Glutamatergic neuron (in vitro differentiated cells): ENCODE measurements around the gene PRL. TPM values are rescaled to one million over a fixed set of nuclear protein-coding genes. Genes with fewer than 3 reads are reported as not detected.

ENCODE experiments used
- DNase-seq: peaks from one replicate; pipeline ENCODE4 v3.0.0; 2022
- H3K27ac Mint-ChIP-seq: one replicate; pipeline ENCODE4 v1.8.0; 2020; ENCODE audit warnings: mild to moderate bottlenecking, mixed read lengths, inconsistent platforms; ENCODE audit not compliant: unreplicated experiment
- H3K27me3 Mint-ChIP-seq: one replicate; pipeline ENCODE4 v1.8.0; 2020; ENCODE audit warnings: mild to moderate bottlenecking, moderate library complexity, mixed read lengths, inconsistent platforms; ENCODE audit not compliant: unreplicated experiment
- H3K36me3 Mint-ChIP-seq: one replicate; pipeline ENCODE4 v1.8.0; 2020; ENCODE audit warnings: mild to moderate bottlenecking, mixed read lengths, inconsistent platforms; ENCODE audit not compliant: unreplicated experiment
- H3K4me1 Mint-ChIP-seq: one replicate; pipeline ENCODE4 v1.8.0; 2020; ENCODE audit warnings: mild to moderate bottlenecking, low read depth, mixed read lengths, inconsistent platforms; ENCODE audit not compliant: unreplicated experiment
- H3K4me3 Mint-ChIP-seq: one replicate; pipeline ENCODE4 v1.8.0; 2020; ENCODE audit warnings: mild to moderate bottlenecking, mixed read lengths, inconsistent platforms; ENCODE audit not compliant: unreplicated experiment
- H3K9me3 Mint-ChIP-seq: one replicate; pipeline ENCODE4 v1.8.0; 2020; ENCODE audit warnings: mild to moderate bottlenecking, moderate library complexity, mixed read lengths, inconsistent platforms; ENCODE audit not compliant: unreplicated experiment
- total RNA-seq: library from RNA; stranded (reverse); fragmentation: NEBNext Ultra II Directional; extraction: Animal tissue kit (Norgen Biotek cat#: 25700); gene quantifications from one replicate; pipeline ENCODE4 v1.2.1, GENCODE V29; 2021; ENCODE audit not compliant: unreplicated experiment
- TF ChIP-seq, protein P1 (sequence below): fragments of 200-600 bp; sonication (generic); IDR thresholded peaks from one replicate; pipeline ENCODE4 v1.5.0; 2021; ENCODE audit not compliant: partially characterized antibody, unreplicated experiment

Gene PRL
- total RNA-seq, 1 donor from 2014 or later, result not detected

- no peak for DNase-seq
- Mint-ChIP-seq H3K36me3 (no peaks in the 10 kb centered on the region), H3K4me3 (no peak overlapping the region), H3K27me3 (peaks cover 3% of the 10 kb centered on the region), H3K9me3 (peaks cover 6% of the 10 kb centered on the region), H3K4me1 (peaks cover 21% of the 10 kb centered on the region), H3K27ac (no peak overlapping the region)
- TF ChIP-seq, protein P1, sequence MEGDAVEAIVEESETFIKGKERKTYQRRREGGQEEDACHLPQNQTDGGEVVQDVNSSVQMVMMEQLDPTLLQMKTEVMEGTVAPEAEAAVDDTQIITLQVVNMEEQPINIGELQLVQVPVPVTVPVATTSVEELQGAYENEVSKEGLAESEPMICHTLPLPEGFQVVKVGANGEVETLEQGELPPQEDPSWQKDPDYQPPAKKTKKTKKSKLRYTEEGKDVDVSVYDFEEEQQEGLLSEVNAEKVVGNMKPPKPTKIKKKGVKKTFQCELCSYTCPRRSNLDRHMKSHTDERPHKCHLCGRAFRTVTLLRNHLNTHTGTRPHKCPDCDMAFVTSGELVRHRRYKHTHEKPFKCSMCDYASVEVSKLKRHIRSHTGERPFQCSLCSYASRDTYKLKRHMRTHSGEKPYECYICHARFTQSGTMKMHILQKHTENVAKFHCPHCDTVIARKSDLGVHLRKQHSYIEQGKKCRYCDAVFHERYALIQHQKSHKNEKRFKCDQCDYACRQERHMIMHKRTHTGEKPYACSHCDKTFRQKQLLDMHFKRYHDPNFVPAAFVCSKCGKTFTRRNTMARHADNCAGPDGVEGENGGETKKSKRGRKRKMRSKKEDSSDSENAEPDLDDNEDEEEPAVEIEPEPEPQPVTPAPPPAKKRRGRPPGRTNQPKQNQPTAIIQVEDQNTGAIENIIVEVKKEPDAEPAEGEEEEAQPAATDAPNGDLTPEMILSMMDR, result no peak
Observed at GRCh38 chr6:22325481-22325880, 28.6 kb upstream of the PRL start.

DNA sequence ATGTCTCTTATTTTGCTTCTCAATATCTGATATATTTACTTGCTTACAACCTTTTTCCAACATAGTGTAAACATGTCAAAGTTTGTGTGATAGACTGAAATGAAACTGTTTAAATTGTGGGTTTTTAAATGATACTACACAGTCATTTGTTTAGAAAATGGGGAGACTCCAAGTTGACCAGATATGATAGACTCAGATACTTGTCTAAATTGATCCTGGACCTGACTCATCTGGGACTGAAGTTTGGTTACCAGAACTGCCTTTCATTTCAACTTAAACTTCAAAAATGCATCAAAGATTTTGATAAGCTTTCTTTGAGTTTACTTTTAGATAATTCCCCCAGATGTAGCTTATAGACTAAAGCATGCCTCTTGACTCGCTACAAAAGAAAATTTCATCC lies 27.0 kb upstream of the PRL start:
- Mint-ChIP-seq H3K27me3 (peaks cover 3% of the 10 kb centered on the region), H3K4me1 (peaks cover 15% of the 10 kb centered on the region), H3K36me3 (no peaks in the 10 kb centered on the region), H3K27ac (no peak overlapping the region), H3K4me3 (no peak overlapping the region), H3K9me3 (peaks cover 6% of the 10 kb centered on the region)
- TF ChIP-seq, protein P1, result no peak
- DNase-seq, result no peak

GRCh38 chr6:22322103-22323030 lies 25.5 kb upstream of the PRL start:
- Mint-ChIP-seq H3K27ac (peak overlapping the region; percentile 33), H3K9me3 (peaks cover 6% of the 10 kb centered on the region), H3K4me1 (peaks cover 10% of the 10 kb centered on the region), H3K4me3 (no peak overlapping the region), H3K27me3 (peaks cover 5% of the 10 kb centered on the region), H3K36me3 (no peaks in the 10 kb centered on the region)
- TF ChIP-seq, protein P1, result no peak
- DNase-seq, result no peak

- Mint-ChIP-seq H3K36me3 (no peaks in the 10 kb centered on the region), H3K9me3 (peaks cover 6% of the 10 kb centered on the region), H3K4me3 (no peak overlapping the region), H3K27ac (no peak overlapping the region), H3K27me3 (peaks cover 5% of the 10 kb centered on the region), H3K4me1 (peaks cover 10% of the 10 kb centered on the region)
- TF ChIP-seq, protein P1, result no peak
- no peak for DNase-seq
Observed at GRCh38 chr6:22320750-22321149, 23.9 kb upstream of the PRL start.

- TF ChIP-seq, protein P1, result no peak
- Mint-ChIP-seq H3K4me1 (peaks cover 10% of the 10 kb centered on the region), H3K27ac (no peak overlapping the region), H3K4me3 (no peak overlapping the region), H3K27me3 (peaks cover 6% of the 10 kb centered on the region), H3K36me3 (no peaks in the 10 kb centered on the region), H3K9me3 (peaks cover 10% of the 10 kb centered on the region)
- no peak for DNase-seq
Observed at GRCh38 chr6:22318404-22318803, 21.6 kb upstream of the PRL start.
